ENCODE data around the gene PRKCA. TPM values are rescaled to one million over a fixed set of nuclear protein-coding genes. Genes with fewer than 3 reads are reported as not detected.

PRKCA gene
- total and polyA plus RNA-seq, 9 of the 15 experiments (the other 6 are each of a cell fraction or from before 2014, with no cell fraction given): 3.2 to 33.0 (median 17.8) TPM

GRCh38 chr17:66677201-66677981 is 375.0 kb downstream of the PRKCA start:
- Histone ChIP-seq H4K20me1 (replicated peaks; ENCODE audit: control insufficient read depth, insufficient read depth, low read length) (0 out of 2 replicates have a peak, but pooled peaks cover 6% of the 10 kb centered on the region), H3K4me2 (ENCODE audit: insufficient read depth, low read length) (no peak overlapping the region), H3K27ac (ENCODE audit: extremely low read depth, low read depth, low read length) (no peak overlapping the region), H3K4me3 (no peak overlapping the region), H3K9me3 (replicated peaks; ENCODE audit: control insufficient read depth, insufficient read depth, low read depth, low read length) (no peaks in the 10 kb centered on the region), H2AFZ (ENCODE audit: low read depth, low read length) (no peak overlapping the region), H3K36me3 (ENCODE audit: control insufficient read depth, insufficient read depth, low read length) (no peaks in the 10 kb centered on the region; the same call in 2 of the 3 replicates), H3K79me2 (ENCODE audit: control insufficient read depth, insufficient read depth, low read length) (no peaks in the 10 kb centered on the region), H3K27me3 (ENCODE audit: control insufficient read depth in 2 of 2, insufficient read depth in 2 of 2, low read length in 2 of 2) (no peaks in the 10 kb centered on the region), H3K4me1 (replicated peaks in 1 of 2; ENCODE audit: control insufficient read depth in 2 of 2, insufficient read depth in 2 of 2, low read length in 2 of 2) (no peaks in the 10 kb centered on the region), H3K9ac (ENCODE audit: insufficient read depth in 1 of 2, low read depth in 2 of 2, low read length in 2 of 2) (no peak overlapping the region), H3K9me1 (ENCODE audit: control insufficient read depth, insufficient read depth, low read length) (no peaks in the 10 kb centered on the region)
- ATAC-seq (no peak), DNase-seq (ENCODE audit: extremely low read depth in 1 of 4, low spot score in 3 of 4) (no peak), FAIRE-seq (no peak)
- intact Hi-C loops (cut with micrococcal nuclease): loop anchor here (10.0 kb wide), 1 partner anchor 113 kb away; no protein-coding TSS in a partner anchor
- WGBS (ENCODE audit: insufficient coverage, low coverage, missing lambda C conversion rate): 87% methylated on average over 13 of the region's 13 CpGs
- BruUV-seq (replicated peaks): no TSS peak
- ChIA-PET CTCF (ENCODE audit: low intra/inter-chr PET ratio) (no interaction called here), POLR2A (no interaction called here)
- in situ Hi-C loops (cut with MboI): loop anchor here (10.0 kb wide), 1 partner anchor 423 kb away; no protein-coding TSS in a partner anchor
- TF ChIP-seq, protein P1, sequence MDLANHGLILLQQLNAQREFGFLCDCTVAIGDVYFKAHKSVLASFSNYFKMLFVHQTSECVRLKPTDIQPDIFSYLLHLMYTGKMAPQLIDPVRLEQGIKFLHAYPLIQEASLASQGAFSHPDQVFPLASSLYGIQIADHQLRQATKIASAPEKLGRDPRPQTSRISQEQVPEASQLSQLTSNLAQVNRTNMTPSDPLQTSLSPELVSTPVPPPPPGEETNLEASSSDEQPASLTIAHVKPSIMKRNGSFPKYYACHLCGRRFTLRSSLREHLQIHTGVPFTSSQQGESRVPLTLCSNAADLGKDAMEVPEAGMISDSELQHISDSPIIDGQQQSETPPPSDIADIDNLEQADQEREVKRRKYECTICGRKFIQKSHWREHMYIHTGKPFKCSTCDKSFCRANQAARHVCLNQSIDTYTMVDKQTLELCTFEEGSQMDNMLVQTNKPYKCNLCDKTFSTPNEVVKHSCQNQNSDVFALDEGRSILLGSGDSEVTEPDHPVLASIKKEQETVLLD (IDR thresholded peaks at IDR 0.05): no peak
- TF ChIP-seq ZBTB40 (IDR thresholded peaks at IDR 0.05): peak; percentile 90
- peak; percentile 88 for TF ChIP-seq ZBTB40 (CRISPR knock-in tag; IDR thresholded peaks at IDR 0.05)
- peak; percentile 69 for TF ChIP-seq CEBPB (tag; IDR thresholded peaks at IDR 0.05)
- TF ChIP-seq CEBPG (CRISPR knock-in tag; IDR thresholded peaks at IDR 0.05): no peak
- peak; percentile 51 to 62; a peak in 3 of 4 replicates for TF ChIP-seq CEBPG (tag; conservative IDR thresholded peaks at IDR 0.05 in 1 of 2, IDR thresholded peaks at IDR 0.05 in 1 of 2)
- no peak for TF ChIP-seq HSF4 (CRISPR knock-in tag; IDR thresholded peaks at IDR 0.05; ENCODE audit: borderline replicate concordance)

Measured in K562 (cell line).